Endothelial cell of umbilical vein (primary cell): ENCODE measurements around the gene RIBC2. TPM values are rescaled to one million over a fixed set of nuclear protein-coding genes. Genes with fewer than 3 reads are reported as not detected.

ENCODE experiments used
- BruUV-seq: library from RNA; stranded (reverse); fragments of 400-500 nt; replicated peaks from 2 replicates; lab custom pipeline; 2021; lab: Mats Ljungman, UMichigan
- CTCF ChIA-PET: fragments of 300-600, 350-600 bp; sonication (Branson Sonifier 250); formaldehyde crosslinking; loops from one replicate; lab custom pipeline; 2021; ENCODE audit warnings: antibody characterized with exemption, inconsistent platforms; lab: Charles Lee
- POLR2A ChIA-PET: fragments of 300-600, 350-600 bp; sonication (Branson Sonifier 250); formaldehyde crosslinking; loops from one replicate; lab custom pipeline; 2021; ENCODE audit warnings: antibody characterized with exemption, inconsistent platforms; lab: Charles Lee
- DNase-seq: peaks from one replicate; pipeline ENCODE4 v3.0.0-alpha.2; 2011; ENCODE audit warnings: low read depth, low spot score
- FAIRE-seq: peaks from 2 replicates; lab custom pipeline; 2011; peaks lifted over from hg19 to GRCh38; lab: Jason Lieb, UNC
- H2AFZ ChIP-seq: 2 replicates; pipeline ENCODE4 v1.6.0; 2012; ENCODE audit warnings: low read depth, low read length, control low read depth, inconsistent platforms
- H3K27ac ChIP-seq: 2 replicates; pipeline ENCODE4 v1.5.1; 2011; ENCODE audit warnings: low read depth, mild to moderate bottlenecking, control low read depth, low read length, moderate library complexity; ENCODE audit not compliant: insufficient read depth
- H3K27me3 ChIP-seq, 2 experiments: 2 replicates each; pipeline versions ENCODE4 v1.6.0 to v1.6.1; 2011; ENCODE audit warnings: low read length in 2 of 2, mixed read lengths in 1 of 2; ENCODE audit not compliant: control insufficient read depth in 2 of 2, insufficient read depth in 2 of 2
- H3K36me3 ChIP-seq, 2 experiments: 2 replicates in 1 of 2; 3 replicates in 1 of 2; pipeline ENCODE4 v1.5.1; 2011; ENCODE audit warnings: low read length in 2 of 2, mild to moderate bottlenecking in 1 of 2, moderate library complexity in 1 of 2; ENCODE audit not compliant: control insufficient read depth in 2 of 2, insufficient read depth in 2 of 2; ENCODE audit errors: extremely low read depth in 1 of 2
- H3K4me1 ChIP-seq: 3 replicates; pipeline ENCODE4 v1.5.1; 2011; ENCODE audit warnings: mild to moderate bottlenecking, low read length; ENCODE audit not compliant: control insufficient read depth, insufficient read depth; ENCODE audit errors: extremely low read depth
- H3K4me2 ChIP-seq: 2 replicates; pipeline ENCODE4 v1.6.1; 2011; ENCODE audit warnings: low read length, control low read depth, mixed read lengths; ENCODE audit not compliant: insufficient read depth
- H3K4me3 ChIP-seq, 3 experiments: fragments of 200-600 bp in 1 of 3; sonication (generic), shearing (Covaris generic) in 1 of 3; replicated peaks in 1 of 3; 2 replicates each; pipeline ENCODE4 v1.5.1; 2011 to 2016; ENCODE audit warnings: control low read depth in 3 of 3, low read length in 3 of 3, mild to moderate bottlenecking in 2 of 3, inconsistent platforms in 1 of 3, low read depth in 1 of 3, moderate library complexity in 1 of 3; ENCODE audit not compliant: insufficient read depth in 1 of 3
- H3K79me2 ChIP-seq: 2 replicates; pipeline ENCODE4 v1.6.0; 2012; ENCODE audit warnings: low read length, inconsistent platforms; ENCODE audit not compliant: control insufficient read depth, insufficient read depth
- H3K9ac ChIP-seq: replicated peaks from 2 replicates; pipeline ENCODE3; 2011; ENCODE audit warnings: low read length, control low read depth; ENCODE audit not compliant: insufficient read depth; ENCODE audit errors: extremely low read depth
- H3K9me1 ChIP-seq: replicated peaks from 3 replicates; pipeline ENCODE4 v1.6.0; 2011; ENCODE audit warnings: mild to moderate bottlenecking, low read length; ENCODE audit not compliant: control insufficient read depth, insufficient read depth; ENCODE audit errors: extremely low read depth
- H3K9me3 ChIP-seq: replicated peaks from 2 replicates; pipeline ENCODE4 v1.5.1; 2012; ENCODE audit warnings: low read length, inconsistent platforms; ENCODE audit not compliant: control insufficient read depth, insufficient read depth
- H4K20me1 ChIP-seq: replicated peaks from 2 replicates; pipeline ENCODE3; 2011; ENCODE audit warnings: mild to moderate bottlenecking, low read length; ENCODE audit not compliant: control insufficient read depth, insufficient read depth; ENCODE audit errors: extremely low read depth
- EZH2 ChIP-seq: IDR thresholded peaks from 2 replicates; pipeline ENCODE4 v1.6.1; 2012; ENCODE audit warnings: borderline replicate concordance, low read depth, mild to moderate bottlenecking, moderate library complexity, low read length, inconsistent platforms; ENCODE audit not compliant: severe bottlenecking
- FOS ChIP-seq: IDR thresholded peaks from 2 replicates; pipeline ENCODE4 v1.6.1; 2011; ENCODE audit warnings: mild to moderate bottlenecking, low read length, moderate library complexity, borderline replicate concordance; ENCODE audit not compliant: insufficient read depth
- GATA2 ChIP-seq: IDR thresholded peaks from 2 replicates; pipeline ENCODE4 v1.7.0; 2011; ENCODE audit warnings: low read depth, mild to moderate bottlenecking, moderate library complexity, mixed read lengths, low read length; ENCODE audit not compliant: insufficient read length, insufficient read depth
- JUN ChIP-seq: IDR thresholded peaks from 2 replicates; pipeline ENCODE4 v1.6.1; 2011; ENCODE audit warnings: borderline replicate concordance, low read depth; ENCODE audit not compliant: insufficient read length, insufficient read depth
- MYC ChIP-seq: IDR thresholded peaks from one replicate; pipeline ENCODE4 v1.6.1; 2011; ENCODE audit warnings: mild to moderate bottlenecking, low read depth, low read length
- POLR2A ChIP-seq: IDR thresholded peaks from 2 replicates; pipeline ENCODE4 v1.6.1; 2012; ENCODE audit warnings: low read depth, mild to moderate bottlenecking, control low read depth, low read length
- POLR2AphosphoS5 ChIP-seq: IDR thresholded peaks from 2 replicates; pipeline ENCODE4 v1.6.1; 2012; ENCODE audit warnings: low read depth, mild to moderate bottlenecking, control low read depth, low read length, moderate library complexity; ENCODE audit not compliant: insufficient read depth
- dilution Hi-C: fragments of 300-500 bp; cut with MboI; formaldehyde crosslinking; loops from one replicate; pipeline ENCODE4 v1.15.0; 2019; ENCODE audit warnings: low sequenced_read_pairs; ENCODE audit not compliant: extremely low pct_ligation_motif_present
- intact Hi-C: fragments of 100-400 bp; cut with micrococcal nuclease; formaldehyde crosslinking; loops from one replicate; pipeline ENCODE4 v1.10.0; 2022
- polyA plus RNA-seq, 4 experiments: library from polyadenylated mRNA; depleted of rRNA in 3 of 4; stranded (reverse) in 3 of 4; unstranded in 1 of 4; fragments of >200 nt; gene quantifications; 2 replicates each; pipeline versions ENCODE4 v1.2.1 to v1.2.3, GENCODE V29; 2011 to 2012; ENCODE audit warnings: missing spikeins in 1 of 4
- total RNA-seq: library from RNA; stranded (reverse); gene quantifications from 2 replicates; pipeline ENCODE4 v1.2.3, GENCODE V29; 2021
- TF ChIP-seq, protein P1 (sequence below): IDR thresholded peaks from 2 replicates; pipeline ENCODE4 v1.6.1; 2011; ENCODE audit not compliant: insufficient read depth, insufficient read length
- TF ChIP-seq, protein P2 (sequence below), 2 donors: IDR thresholded peaks; 1 replicate in 1 of 2; 2 replicates in 1 of 2; pipeline ENCODE4 v1.5.1; 2011; ENCODE audit warnings: low read length in 2 of 2, mild to moderate bottlenecking in 2 of 2, moderate library complexity in 2 of 2, control low read depth in 1 of 2, inconsistent platforms in 1 of 2, low read depth in 1 of 2; ENCODE audit not compliant: insufficient read depth in 1 of 2; ENCODE audit errors: extremely low read depth in 1 of 2

Gene RIBC2
- total and polyA plus RNA-seq, 2 donors (not counting 3 experiments of a cell fraction or from before 2014, with no cell fraction given) = 1.2 to 5.7 TPM

DNA sequence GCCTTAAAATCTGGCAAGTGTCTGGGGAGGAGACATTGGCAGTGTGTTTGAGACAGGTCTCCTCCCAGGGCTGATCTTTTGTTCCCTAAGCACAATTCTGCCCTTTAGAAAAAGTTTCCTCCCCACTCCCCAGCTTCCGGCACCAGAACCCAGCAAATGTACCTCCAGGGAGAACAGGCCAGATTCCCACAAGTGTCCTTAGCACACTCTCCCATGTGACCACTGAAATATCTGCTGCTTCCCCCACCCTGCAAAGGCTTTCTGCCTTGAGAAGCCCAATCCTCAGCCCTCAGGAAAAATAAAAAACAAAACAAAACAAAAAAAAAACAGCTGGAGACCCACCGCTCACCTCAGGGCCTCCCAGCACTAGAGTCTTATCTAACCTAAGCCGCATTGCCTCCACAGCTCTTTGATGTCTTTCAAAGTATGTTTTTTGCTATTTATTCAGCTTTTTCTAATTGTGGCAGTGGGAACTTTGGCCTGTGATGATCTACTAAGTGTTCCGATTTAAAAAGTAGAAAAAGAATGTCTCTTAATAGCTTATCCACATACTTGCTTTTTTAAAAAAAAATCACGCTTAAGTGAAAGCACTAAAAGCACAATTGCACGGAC lies 60.2 kb downstream of the RIBC2 start:
- H3K4me2 ChIP-seq = no peak overlapping the region
- intact Hi-C loops (no loop called here), dilution Hi-C loops (no loop called here)
- H3K4me1 ChIP-seq = no peaks in the 10 kb centered on the region
- H3K4me3 ChIP-seq = no peak overlapping the region
- no peaks in the 10 kb centered on the region for H3K9me3 ChIP-seq
- no peaks in the 10 kb centered on the region for H4K20me1 ChIP-seq
- no TSS peak for BruUV-seq
- TF ChIP-seq EZH2 (no peak), JUN (no peak), MYC (no peak), POLR2AphosphoS5 (no peak), POLR2A (no peak), FOS (no peak), GATA2 (no peak)
- TF ChIP-seq, protein P1, sequence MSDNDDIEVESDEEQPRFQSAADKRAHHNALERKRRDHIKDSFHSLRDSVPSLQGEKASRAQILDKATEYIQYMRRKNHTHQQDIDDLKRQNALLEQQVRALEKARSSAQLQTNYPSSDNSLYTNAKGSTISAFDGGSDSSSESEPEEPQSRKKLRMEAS = no peak
- TF ChIP-seq, protein P2, sequence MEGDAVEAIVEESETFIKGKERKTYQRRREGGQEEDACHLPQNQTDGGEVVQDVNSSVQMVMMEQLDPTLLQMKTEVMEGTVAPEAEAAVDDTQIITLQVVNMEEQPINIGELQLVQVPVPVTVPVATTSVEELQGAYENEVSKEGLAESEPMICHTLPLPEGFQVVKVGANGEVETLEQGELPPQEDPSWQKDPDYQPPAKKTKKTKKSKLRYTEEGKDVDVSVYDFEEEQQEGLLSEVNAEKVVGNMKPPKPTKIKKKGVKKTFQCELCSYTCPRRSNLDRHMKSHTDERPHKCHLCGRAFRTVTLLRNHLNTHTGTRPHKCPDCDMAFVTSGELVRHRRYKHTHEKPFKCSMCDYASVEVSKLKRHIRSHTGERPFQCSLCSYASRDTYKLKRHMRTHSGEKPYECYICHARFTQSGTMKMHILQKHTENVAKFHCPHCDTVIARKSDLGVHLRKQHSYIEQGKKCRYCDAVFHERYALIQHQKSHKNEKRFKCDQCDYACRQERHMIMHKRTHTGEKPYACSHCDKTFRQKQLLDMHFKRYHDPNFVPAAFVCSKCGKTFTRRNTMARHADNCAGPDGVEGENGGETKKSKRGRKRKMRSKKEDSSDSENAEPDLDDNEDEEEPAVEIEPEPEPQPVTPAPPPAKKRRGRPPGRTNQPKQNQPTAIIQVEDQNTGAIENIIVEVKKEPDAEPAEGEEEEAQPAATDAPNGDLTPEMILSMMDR (IDR thresholded peaks at IDR 0.05; ENCODE audit: extremely low read depth in 1 of 2, insufficient read depth in 1 of 2, low read depth in 1 of 2, low read length in 2 of 2) = no peak
- no peak overlapping the region for H2AFZ ChIP-seq
- DNase-seq (no peak), FAIRE-seq (no peak)
- ChIA-PET POLR2A (no interaction called here), CTCF (no interaction called here)
- H3K36me3 ChIP-seq = no peaks in the 10 kb centered on the region
- no peaks in the 10 kb centered on the region for H3K79me2 ChIP-seq
- H3K27ac ChIP-seq = no peak overlapping the region
- no peaks in the 10 kb centered on the region for H3K9me1 ChIP-seq
- H3K27me3 ChIP-seq = no peaks in the 10 kb centered on the region
- no peak overlapping the region for H3K9ac ChIP-seq
